Measurements from ENCODE around the gene TMPRSS4.

The TMPRSS4 gene

GRCh38 chr11:118151431-118151830 lies 74.6 kb downstream of the TMPRSS4 start:
- TF ChIP-seq CTCF (IDR thresholded peaks at IDR 0.05), result no peak

- TF ChIP-seq CTCF (IDR thresholded peaks at IDR 0.05), result no peak
Measured at GRCh38 chr11:118152020-118152551, 75.2 kb downstream of the TMPRSS4 start.

- no peak for TF ChIP-seq CTCF (IDR thresholded peaks at IDR 0.05)
Measured at GRCh38 chr11:118152552-118153471, 75.9 kb downstream of the TMPRSS4 start, which contains the start of gene SCN4B. TSS of gene SCN4B (minus strand) at chr11:118152823. CDS start at chr11:118152673, 150 bp downstream.

- no peak for TF ChIP-seq CTCF (IDR thresholded peaks at IDR 0.05)
Measured at GRCh38 chr11:118153516-118153915, 76.6 kb downstream of the TMPRSS4 start.

GRCh38 chr11:118153976-118154375 lies 77.1 kb downstream of the TMPRSS4 start:
- no peak for TF ChIP-seq CTCF (IDR thresholded peaks at IDR 0.05)

GRCh38 chr11:118154641-118155040 lies 77.8 kb downstream of the TMPRSS4 start:
- no peak for TF ChIP-seq CTCF (IDR thresholded peaks at IDR 0.05)

GRCh38 chr11:118155776-118156530 lies 79.1 kb downstream of the TMPRSS4 start:
- TF ChIP-seq CTCF (IDR thresholded peaks at IDR 0.05), result no peak

Data from LNCAP (cell line).